Central memory CD4-positive, alpha-beta T cell (primary cell): ENCODE data around the gene CCDC102B.
"Not testable (repeated sequence)": the region's sequence is repeated elsewhere in the genome, so short reads cannot be mapped to it uniquely, and the experiment has no call there.

ENCODE experiments used
- DNase-seq: peaks from one replicate; pipeline ENCODE4 v3.0.0; 2022

CCDC102B gene

DNA sequence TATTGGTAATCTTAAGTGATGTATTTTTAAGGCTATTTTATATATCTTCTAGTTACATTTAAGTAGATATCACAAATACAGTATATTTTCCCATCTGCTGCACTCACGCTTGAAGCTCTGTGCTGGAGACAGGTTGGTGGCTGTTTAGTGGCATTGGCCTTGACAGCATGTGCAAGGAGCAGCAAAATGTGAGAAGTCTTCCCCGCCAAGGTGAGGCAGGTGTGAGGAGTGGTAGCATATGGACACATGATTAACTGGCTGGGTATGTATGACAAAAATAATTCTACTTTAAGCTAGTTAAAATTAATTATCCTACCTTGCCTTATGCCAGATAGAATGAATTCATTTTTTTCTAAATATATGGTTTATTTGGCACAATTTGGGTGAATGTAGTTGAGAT is 117.2 kb downstream of the CCDC102B start:
- no peak for DNase-seq

- no peak for DNase-seq
Measured at GRCh38 chr18:68916734-68917133, 118.9 kb downstream of the CCDC102B start.

DNA sequence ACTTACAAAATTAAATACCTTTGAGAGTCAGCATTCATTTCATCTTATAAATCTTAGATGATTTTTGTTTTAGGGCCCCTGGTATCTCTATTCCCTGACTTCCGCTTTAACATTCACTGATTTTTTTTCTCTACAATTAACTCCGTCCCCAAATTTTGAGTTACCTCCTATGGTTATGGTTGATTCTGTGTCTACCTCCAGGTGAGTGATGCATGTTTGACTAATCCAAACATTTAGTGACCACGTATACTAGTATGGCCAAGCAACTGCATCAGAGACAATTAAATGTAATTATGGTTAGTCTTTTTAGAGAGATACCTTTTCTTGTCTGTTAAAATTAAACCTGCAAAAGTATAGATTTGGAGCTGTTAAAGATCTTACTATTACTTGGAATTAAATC is 120.3 kb downstream of the CCDC102B start:
- no peak for DNase-seq

GRCh38 chr18:68919900-68920299 is 122.0 kb downstream of the CCDC102B start:
- DNase-seq, result no peak

GRCh38 chr18:68922392-68922791 is 124.5 kb downstream of the CCDC102B start:
- no peak for DNase-seq

DNA sequence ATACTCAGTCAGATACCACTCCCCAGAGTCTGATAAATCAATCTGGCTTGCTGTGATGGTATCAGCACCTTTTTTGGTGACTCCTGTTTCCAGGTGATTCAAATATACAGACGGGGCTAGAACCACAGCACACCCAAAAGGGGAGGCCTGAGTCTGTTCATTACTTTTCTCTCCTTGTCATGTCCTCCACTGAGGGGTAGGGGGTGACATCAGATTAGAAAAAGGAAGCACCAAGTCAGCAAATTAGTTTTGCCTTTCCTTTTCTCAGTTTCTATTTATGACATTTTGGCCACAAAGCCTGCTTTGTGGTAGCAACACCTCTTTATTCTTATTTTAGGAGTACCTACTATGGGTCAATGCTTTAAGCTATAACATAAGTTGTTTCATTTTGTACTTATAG is 127.4 kb downstream of the CCDC102B start:
- DNase-seq, result no peak

GRCh38 chr18:68928762-68929675 is 131.1 kb downstream of the CCDC102B start:
- no peak for DNase-seq

- no peak for DNase-seq
Measured at GRCh38 chr18:68935686-68936085, 137.8 kb downstream of the CCDC102B start.

DNA sequence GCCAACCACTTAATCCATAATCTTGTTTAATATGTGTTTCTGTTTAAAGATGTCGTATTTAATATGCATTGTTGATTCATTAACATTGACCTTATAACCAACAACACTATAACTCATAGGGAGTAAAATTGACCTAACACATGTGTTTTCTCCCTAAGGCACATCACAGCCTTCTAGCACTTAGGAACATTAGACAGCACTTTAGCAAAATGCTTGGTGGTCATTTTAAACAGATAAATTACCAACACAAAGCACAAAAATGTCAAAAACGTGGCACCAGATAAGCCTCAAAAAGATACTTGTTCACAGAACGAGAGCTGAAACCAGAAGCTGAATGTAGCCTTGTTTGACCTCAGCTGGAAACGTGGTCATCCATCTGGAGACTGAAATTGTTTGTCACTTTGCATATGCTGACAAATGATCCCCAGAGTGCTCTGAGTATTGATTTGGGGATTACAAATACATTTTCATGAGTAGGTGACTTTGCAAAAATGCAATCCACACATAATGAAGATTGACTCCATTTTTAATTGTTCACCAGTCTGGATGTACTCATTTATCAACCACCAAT is 139.2 kb downstream of the CCDC102B start:
- DNase-seq, result no peak

- DNase-seq, result no peak
Measured at GRCh38 chr18:68940039-68940438, 142.2 kb downstream of the CCDC102B start.

DNA sequence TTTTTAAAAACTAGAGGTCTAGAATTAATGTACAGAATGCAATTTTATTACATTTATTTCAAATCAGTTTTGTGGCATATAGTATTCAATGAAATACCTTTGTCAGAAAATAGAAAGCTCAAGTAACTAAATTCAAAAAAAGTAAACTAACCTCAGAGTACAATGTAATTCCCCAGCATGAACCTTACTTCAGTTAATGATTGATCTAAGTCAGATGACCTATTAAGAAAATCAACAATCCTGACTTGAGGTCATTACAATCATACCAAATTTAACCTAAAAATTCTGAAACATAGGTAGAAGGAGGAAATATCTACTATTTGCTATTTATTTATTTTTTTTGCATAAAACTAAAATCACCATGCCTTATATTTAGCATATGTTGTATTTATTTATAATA is 142.9 kb downstream of the CCDC102B start:
- DNase-seq, result no peak

- no peak for DNase-seq
Measured at GRCh38 chr18:68942230-68942629, 144.3 kb downstream of the CCDC102B start.

GRCh38 chr18:68943861-68944260 is 146.0 kb downstream of the CCDC102B start:
- DNase-seq, result not testable (repeated sequence)

- no peak for DNase-seq
Measured at GRCh38 chr18:68944330-68944729, 146.4 kb downstream of the CCDC102B start.

- no peak for DNase-seq
Measured at GRCh38 chr18:68944826-68945225, 146.9 kb downstream of the CCDC102B start.

DNA sequence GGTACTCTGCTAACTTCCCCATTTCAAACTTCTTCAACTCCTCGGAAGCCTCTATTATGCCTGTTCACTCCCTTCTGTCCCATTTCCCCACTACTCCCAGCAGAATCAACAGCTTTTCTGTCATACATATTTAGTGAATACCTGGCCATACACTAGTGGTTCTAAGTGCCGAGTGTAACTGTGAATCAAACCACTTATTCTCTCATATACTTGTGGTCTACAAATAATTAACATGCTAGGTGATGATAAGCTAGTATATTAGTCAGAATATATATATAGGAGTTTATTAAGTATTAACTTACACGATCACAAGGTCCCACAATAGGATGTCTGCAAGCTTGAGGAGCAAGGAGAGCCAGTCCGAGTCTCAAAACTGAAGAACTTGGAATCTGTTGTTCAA is 150.7 kb downstream of the CCDC102B start:
- DNase-seq, result no peak

DNA sequence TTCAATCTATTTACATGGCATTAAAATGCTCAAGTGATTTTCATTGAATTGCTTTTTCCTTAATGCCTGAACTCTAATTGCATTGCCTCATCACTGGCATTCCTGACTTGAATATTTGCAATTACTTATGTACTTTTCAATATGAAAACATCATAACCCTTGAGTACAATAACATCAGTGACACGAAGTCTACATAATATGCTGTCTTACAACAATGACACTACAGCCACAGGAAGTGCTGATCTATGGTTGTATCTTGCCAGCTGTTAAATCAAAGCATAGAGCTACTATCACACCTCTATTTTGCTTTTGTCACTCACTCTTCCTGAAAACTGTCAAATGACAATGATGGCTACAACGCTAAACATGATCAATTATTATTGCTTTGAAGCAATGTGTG is 156.9 kb downstream of the CCDC102B start:
- DNase-seq, result no peak

DNA sequence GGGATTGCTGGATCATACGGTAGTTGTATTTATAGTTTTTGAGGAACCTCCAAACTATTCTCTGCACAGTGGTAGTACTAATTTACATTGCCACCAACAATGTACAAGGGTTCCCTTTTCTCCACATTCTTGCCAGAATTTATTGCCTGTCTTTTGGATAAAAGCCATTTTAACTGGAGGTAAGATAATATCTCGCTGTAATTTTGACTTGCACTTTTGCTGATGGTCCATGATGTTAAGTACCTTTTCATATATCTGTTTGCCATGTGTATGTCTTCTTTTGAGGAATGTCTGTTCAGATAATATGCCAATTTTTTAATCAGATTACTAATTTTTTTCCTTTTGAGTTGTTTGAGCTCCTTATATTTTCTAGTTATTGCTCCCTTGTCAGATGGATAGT is 158.8 kb downstream of the CCDC102B start:
- DNase-seq, result no peak

DNA sequence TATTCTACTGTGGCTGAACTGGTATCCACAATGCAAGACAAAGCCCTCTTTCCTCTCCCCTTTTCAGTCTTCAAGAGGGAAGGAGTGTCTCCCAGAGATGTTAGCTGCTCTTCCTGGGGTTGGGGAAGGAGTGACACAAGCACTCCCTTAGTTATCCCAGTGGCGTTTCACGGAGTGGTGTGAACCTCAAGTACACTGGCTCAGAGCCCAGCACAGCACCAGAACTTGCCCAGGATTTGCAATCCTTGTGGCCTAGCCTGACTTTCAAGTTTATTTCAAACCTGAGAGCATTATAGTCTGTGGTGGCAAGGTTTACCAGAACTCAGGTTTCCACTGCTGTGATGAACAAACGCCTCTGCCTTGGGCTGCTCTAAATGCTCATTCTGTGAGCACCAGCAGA is 162.5 kb downstream of the CCDC102B start:
- DNase-seq, result no peak

DNA sequence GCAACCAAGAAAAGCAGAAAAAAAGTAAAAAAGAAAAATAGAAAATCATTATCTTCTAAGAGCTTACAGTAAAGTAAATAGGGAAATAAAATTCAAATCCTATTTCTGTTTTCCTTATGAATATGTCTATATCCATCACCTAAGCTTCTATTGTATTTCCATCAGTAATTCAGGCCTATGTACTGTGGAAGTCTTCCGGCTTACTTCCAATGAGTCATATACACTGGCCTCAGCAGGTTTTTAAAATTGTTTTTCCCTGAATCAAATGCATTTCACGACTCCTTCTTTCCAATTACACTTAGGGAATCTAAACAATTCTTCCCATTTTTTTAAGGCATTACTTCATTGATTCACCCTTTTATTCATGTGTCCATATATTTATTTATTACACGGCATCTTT is 164.7 kb downstream of the CCDC102B start:
- no peak for DNase-seq

- DNase-seq, result no peak
Measured at GRCh38 chr18:68965817-68966216, 167.9 kb downstream of the CCDC102B start.

DNA sequence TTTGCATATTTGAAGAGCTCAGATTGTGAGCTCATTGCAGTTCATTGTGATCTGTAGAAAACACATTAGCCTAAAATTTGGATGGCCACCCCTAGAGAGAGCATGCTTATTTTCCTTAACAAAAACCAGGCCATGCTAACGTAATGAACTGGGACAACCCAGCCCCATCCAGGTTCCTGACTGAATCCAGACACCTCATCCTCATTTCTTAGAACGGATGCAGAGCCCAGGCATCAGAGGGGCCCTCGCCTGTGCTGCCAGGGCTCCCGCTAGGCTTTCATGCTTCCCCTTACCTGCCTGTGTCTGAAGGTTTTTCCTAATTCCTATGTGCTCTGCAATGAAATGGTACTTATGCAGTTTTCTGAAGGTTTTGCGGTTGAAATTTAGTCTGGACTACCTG is 171.1 kb downstream of the CCDC102B start:
- DNase-seq, result no peak

- DNase-seq, result no peak
Measured at GRCh38 chr18:68972176-68972575, 174.3 kb downstream of the CCDC102B start.

- DNase-seq, result no peak
Measured at GRCh38 chr18:68979737-68980136, 181.9 kb downstream of the CCDC102B start.

GRCh38 chr18:68983126-68983525 is 185.2 kb downstream of the CCDC102B start:
- no peak for DNase-seq
